HG02884 (cell line): ENCODE results near the gene MTA1.

Experiments
- ATAC-seq: cut with Tn5 transposase; IDR thresholded peaks from one replicate; pipeline ENCODE4 v1.9.1; 2021; ENCODE audit warnings: mild to moderate bottlenecking, moderate library complexity; ENCODE audit not compliant: unreplicated experiment

Gene MTA1

DNA sequence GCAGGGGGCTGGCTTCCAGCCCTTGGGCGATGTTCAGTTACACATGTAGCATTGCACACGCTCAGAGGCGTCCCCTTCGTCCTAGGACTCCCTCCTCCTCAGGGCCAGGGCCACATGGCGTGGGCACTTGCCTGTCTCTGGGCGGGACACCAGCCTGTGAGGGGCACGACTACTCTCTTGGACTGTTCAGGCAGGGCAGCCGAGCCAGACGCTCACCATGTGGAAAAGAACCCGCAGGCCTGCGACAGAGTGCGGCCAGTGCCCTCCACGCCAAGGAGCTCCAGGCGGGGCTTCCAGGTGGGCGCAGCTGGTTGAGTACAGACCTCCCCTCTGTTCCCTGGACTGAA, 20.9 kb downstream of the MTA1 start:
- no peak for ATAC-seq

DNA sequence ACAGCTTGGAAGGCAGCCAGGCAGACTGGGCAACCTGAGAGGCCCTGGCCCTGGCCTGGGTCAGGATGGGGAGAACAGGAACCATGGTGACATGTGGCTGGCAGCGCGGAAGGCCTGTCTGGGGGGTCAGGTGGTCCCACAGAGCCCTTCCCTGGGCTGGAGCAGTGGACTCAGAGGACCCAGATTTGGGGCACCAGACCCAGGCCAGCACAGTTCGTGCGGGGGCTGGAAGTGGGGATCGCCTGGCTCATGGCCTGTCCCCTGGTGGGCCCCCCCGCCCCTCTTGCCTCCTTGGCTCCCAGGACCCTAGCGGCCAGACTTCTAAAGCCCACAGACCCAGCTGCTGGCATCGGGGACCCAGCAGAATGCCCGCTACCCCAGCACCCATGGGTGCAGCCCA, 21.4 kb downstream of the MTA1 start:
- ATAC-seq = no peak

DNA sequence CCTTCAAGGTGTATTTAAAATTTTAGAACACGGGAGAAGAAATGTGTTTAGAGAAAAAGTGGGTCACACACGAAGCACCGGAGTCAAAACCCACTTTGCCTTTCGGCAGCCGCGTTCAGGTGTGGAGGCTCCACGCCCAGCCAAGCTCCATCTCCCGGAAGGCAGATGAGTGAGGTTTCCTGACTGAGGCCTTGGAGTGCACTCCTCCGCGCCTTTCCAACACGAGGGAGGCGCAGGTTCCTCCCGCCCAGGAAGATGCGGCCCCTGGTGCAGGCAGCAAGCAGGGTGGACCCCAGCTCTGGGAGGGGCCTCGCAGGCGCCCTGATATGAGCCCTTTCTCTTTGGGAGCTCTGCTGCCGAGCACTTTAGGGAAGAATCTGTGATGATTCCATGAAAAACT, 22.5 kb downstream of the MTA1 start:
- no peak for ATAC-seq

DNA sequence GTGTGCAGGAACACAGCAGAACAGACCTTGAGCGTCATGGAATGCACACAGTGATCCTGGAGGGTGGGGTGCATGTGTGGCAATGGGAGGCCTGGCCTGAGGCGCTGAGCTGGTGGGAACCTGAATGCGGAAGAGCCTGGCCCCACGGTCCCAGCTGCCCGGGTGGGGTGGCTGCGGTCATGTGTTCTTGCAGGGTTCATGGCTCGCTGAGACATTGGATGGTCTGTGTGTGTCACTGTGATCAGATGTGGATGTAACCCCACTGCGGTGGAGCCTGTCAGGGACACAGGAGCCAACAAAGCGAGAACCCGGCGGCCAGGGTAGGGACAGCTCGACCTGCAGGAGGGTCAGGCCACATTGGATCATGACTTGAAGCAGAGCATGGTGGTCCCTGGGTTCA, 23.2 kb downstream of the MTA1 start:
- no peak for ATAC-seq

DNA sequence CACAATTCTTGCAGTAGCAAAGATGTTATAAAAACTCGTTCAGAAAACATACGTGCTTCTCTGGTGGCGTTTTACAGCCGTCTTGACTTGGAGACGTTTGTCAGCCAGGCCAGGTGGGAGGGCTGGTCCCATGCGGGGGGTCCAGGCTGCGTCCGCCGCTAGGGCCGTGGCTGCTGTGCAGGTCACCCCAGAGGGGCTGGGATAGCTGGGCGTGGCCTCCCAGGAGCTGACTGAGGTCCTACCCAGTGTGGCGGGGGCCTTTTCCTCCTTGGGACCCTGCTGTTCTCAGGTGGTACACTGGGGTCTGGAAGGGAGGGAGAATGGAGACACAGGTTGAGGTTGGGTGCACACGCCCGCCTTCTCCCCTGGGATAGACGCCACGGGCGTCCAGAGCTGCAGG, 25.2 kb downstream of the MTA1 start:
- ATAC-seq = no peak

DNA sequence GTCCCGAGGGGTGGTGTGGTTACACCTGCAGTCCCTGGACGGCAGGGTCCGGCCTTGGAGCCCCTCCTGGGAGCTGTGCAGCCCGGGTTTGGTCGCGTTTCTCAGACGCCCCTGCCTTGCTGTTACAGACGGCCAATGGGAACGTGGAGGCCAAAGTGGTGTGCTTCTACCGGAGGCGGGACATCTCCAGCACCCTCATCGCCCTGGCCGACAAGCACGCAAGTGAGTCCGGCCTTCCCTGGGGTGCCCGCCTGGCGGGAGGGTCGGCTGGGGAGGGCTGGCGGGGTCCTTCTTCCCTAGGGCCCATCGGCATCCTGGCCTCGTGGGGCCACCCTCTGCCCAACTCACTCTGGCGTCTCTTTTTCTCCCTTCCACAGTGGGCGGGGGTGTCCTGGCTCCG, 25.7 kb downstream of the MTA1 start:
- ATAC-seq = no peak

DNA sequence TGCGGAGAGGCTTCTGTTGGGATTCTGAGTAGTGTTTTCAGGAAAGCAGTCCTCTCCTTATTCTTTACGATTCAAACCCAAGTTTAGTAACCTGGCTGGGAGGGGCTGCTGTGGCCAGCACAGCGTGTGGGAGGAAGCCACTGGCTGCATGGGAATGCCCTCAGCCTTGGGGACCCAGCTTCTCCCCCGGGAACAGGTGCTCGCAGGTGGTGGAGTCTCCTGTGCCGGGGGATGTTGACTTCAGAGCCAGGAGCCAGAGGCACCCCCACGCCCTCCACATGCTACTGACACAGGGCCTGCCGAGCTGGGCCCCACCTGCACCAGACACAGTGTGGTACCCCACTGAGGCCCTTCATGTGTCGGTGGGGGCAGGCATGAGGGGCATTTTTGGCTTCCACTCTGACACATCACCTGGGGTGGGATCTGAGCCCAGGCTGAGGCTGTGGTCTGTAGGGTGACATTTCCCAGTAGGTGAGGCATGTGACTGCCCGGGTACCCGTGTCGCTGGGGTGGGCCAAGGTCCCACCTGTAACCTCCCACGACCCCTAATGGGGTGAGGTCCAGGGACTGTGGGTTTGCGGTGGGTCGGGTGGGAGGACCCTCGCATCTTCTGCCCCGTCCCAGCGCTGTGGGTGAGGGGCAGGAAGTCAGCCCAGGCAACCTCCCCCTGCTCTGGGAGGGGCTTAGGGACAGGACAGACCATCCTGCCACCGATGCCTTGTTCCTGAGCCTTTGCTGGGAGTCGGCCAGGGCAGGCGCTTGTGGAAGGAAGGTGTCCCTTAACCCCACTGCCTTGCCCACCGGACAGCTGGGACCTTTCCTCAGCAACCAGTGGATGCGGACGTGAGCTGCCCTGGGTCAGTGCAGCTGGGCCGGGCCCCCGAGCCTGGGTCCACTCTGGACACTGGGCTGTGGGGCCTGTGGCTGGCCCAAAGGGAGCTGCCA, 26.5 kb downstream of the MTA1 start:
- no peak for ATAC-seq

DNA sequence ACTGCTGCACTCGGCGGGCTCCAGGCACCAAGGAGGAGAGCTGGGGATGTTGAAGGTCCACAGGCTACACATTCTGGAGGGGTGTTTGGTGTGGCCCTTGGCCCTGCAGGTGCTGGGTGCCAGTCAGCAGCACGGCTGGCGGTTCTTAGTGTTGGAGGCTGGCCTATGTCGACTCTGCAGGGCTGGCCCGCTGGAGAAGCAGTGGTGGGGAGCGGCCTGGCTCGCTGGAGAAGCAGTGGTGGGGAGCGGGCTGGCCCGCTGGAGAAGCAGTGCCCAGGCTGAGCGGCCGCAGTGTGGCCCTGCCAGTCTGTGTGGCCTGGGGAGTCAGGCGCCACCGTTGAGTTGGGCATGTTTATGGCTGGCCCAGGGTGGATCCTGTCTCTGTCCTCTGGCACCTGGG, 27.3 kb downstream of the MTA1 start:
- no peak for ATAC-seq

DNA sequence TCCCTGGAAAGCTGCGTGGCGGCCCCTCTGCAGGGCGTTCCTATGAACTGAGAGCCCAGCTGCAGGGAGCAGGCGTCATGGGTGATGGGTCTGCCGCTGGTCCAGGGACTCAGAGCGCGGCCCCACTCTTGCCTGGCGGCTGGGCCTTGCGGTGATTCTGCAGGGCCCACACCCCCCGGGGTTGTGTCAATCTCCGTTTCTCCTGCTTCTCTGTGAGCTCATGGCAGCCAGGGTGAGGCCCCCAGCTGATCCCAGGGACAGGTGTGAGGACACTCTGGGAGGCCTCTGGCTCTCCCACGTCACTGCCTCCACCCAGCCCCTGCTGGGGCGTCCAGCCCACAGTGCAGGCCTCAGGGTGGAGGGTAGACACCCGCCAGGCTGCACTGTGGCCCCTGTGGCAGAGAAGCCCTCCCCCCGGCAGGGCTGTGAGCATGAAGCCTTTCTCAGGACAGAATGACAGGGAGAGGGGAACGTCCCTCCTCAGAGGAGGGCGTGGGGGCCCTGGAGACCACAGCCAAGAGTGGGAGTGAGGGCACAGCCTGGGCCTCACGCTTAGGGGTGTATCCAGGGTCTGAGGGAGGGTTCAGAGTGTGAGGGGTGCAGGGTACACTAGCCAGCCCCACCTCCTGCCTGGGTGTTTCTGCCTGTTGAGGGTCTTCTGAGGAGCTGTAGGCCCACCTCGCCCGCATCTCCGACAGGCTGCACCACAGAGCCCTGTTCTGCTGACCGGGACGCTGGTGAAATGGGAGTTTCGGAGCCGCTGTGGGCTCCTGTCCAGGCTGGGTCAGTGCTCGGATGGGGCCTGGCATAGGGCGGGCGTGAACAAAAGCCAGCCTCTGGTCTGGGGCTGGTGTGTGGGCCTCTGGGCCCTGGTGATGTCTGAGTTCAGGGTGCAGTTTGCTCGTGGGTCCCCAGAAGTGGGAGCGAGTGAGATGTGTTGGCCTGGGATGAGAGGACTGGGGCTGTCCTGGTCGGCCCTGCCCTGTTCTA, 28.3 kb downstream of the MTA1 start:
- no peak for ATAC-seq

DNA sequence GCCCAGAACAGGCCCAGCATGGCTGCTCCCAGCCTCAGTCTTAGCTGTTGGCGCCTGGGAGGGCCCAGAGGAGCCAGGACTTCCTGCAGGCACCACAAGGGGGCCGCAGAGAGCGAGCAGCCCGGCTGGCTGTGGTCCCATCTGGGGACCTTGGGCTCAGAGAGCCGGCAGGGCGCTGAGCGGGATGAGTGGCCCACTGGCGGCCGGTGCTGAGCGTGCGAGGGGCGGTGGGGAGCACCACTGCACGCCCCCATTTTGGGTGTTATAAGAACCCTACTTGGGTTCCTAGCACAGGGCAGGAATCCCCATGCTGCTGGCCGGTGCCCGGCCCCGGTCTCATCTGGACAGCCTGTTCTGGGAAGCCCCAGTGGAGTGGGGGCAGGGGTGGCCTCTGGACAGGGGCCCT, 29.1 kb downstream of the MTA1 start:
- ATAC-seq = no peak

DNA sequence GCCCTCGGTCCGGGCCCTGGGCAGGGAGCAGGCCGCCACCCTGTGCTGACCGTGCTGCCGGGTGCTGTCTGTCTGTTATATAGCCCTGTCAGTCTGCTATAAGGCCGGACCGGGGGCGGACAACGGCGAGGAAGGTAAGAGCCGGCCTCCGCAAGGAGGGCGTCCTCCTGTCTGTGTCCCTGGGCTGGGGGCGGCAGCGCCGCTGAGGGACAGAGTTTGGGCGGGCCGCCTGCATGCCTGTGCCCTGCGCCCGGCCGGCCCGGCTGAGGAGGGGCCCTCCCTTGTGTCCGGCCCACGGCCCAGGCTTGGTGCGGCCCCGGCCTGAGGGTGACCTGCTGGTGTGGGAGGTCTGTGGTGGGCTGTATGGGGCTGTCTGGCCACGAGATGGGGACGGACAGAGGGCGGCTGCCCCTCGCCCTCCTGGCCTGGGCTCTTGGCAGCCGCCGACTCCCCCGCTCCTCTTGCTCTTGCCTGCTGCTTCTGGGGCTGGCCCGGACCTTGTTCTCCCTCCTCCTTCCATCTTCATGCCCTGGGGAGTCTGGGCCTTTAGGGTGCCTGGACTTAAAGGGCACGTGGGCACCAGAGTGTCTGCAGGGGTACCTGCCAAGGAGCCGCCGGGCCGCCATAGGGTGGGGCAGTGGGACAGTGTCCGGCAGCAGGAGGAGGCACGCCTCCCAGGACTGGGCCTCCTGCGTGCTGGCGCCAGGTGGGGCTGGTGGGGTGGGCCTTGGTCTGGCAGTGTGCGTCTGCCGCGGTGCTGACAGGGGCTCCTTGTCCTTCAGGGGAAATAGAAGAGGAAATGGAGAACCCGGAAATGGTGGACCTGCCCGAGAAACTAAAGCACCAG, 29.9 kb downstream of the MTA1 start:
- ATAC-seq = no peak

DNA sequence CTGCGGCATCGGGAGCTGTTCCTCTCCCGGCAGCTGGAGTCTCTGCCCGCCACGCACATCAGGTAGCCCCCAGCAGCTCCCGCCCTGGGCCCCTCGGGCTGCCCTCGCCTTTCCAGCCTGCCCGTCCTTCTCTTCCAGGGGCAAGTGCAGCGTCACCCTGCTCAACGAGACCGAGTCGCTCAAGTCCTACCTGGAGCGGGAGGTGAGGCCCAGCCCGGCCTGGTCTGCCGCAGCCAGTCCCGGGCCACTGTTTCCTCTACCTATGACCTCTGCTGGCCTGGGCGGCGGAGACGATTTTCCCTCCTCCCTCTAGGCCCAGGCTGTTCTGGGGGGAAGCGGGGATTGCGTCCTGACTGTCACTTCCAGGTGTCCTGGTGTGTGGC, 30.5 kb downstream of the MTA1 start:
- ATAC-seq = no peak

DNA sequence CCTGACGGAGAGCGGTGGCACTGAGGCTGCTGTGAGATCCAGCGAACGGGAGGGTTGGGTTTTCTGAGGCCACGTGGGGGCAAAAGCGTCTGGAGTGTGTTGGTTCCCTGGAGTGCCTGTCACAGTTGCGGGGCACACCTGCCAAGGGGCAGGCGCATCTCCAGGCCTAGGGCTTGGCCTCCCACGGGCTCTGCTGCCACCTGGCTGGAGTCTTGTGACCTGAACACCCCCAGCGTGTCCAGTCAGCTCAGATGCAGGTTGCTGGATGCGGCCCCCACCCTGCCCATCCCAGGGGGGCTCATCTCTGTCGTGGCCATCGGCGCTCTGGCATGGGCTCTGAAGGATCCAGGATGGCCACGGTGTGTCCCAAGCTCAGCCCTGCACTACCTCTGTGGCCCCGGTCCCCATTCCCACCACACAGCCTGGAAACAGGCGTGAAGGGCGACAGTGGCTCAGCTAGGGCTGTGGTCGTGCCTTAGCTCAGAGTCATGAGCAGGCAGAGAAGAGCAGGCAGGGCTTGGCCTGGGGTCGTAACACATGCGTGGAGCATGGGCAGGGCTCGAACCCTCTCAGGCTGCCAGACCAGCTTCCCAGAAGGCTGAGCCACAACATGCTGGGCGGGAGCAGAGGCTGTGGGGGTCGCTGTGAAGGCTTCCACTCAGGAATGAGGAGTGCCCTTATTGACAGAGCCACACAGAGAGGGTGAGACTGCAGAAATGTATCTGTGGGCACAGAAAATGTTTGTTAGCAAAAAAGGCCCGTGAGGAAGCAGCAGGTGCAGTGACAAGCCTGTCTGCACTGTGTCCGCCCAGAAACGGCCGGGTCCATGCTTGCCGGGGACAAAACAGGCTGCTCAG, 31.5 kb downstream of the MTA1 start:
- ATAC-seq = no peak

DNA sequence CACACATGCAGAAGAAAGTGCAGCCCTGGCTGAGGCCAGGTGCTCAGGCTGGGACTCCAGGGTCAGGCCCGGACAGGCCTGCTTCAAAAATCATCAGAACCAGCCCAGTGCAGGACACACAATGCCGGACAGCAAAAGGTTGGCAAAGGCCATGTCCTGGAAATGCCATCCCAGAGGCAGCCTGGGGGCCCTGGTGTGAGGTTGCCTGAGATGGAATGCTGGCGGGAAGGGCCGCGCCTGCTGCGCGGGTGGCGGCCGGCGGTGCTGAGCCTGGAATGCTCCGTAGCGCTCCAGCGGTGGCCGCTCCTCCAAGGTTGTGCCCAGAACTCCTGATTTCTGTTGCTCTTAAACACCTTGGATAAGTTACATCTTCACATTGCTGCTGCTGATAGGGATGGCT, 33.3 kb downstream of the MTA1 start:
- no peak for ATAC-seq

DNA sequence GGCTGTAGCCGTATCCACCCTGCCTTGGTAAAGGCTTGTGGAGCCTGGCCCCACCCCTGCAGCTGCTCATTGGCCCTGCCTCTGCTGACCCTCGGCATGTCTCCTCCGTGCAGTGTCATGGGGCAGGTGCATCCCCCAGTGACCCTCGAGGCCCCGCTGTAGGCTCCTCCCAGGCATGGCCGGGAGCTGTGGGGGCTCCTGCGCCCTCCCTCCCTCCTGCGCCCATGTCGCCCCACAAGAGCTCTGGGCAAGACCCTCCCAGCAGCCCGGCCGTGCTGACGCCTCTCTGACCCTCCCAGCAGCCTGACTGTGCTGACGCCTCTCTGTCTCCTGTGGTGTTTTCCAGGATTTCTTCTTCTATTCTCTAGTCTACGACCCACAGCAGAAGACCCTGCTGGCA, 34.2 kb downstream of the MTA1 start:
- ATAC-seq = no peak

DNA sequence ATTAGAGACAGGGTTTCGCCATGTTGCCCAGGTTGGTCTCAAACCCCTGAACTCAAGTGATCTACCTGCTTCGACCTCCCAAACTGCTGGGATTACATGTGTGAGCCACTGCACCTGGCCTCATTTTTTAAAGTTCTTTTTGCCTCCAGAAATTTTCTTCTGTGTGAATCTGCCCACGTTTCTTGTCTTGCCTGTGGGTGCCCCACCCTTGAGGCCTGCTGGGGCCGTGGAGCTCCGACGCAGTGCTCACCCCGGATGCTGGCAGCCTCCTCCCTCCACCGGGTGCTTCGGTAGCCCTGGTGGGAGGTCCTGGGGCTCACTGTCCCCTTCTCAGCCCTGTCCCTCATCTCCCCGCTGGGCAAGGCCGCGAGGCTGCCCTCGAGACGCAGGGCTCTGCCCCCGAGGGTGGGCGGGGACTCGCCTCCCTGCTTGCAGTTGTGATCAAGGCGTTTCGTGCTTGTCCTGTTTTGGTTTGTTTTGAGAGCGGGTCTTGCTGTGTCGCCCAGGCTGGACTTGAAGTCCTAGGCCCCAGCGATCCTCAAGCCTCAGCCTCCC, 35.5 kb downstream of the MTA1 start:
- ATAC-seq = no peak

DNA sequence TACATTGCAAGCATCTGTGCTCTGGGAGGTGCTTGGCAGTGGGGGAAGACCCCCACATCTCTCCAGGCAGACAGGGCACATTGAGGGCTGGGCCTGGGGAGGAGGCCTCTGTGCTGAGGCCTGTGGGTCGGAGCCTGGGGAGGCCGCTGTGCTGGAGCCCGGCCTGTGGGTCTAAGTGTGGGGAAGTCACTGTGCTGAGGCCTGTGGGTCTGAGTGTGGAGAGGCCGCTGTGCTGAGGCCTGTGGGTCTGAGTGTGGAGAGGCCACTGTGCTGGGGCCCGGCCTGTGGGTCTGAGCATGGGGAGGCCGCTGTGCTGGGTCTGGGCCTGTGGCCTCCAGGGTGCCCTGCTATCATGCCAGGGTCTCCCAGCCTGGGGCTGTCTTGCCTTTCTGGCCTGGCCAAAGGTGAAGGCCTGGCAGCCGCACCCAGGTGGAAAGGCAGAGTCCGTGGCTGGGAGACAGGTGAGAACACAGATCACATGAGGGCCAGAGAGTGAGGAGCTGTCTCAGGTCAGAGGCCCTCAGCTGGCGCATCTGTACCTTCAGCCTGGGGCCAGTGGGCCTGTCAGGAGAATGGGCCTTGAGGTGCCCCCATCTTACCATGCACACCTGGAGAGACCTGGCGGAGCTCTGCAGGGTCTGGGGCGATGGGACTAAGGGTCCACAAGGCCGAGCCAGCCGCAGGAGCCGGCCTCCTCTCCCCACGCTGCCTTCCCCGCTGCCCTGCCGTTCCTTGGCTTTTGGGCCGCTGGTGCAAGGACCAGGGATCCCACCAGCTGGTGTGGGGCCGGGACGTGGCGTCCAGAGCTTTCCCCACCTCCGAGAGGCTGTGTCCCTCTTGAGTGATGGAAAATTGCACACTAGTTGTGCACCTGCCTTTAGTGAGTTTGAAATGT, 36.4 kb downstream of the MTA1 start:
- no peak for ATAC-seq

DNA sequence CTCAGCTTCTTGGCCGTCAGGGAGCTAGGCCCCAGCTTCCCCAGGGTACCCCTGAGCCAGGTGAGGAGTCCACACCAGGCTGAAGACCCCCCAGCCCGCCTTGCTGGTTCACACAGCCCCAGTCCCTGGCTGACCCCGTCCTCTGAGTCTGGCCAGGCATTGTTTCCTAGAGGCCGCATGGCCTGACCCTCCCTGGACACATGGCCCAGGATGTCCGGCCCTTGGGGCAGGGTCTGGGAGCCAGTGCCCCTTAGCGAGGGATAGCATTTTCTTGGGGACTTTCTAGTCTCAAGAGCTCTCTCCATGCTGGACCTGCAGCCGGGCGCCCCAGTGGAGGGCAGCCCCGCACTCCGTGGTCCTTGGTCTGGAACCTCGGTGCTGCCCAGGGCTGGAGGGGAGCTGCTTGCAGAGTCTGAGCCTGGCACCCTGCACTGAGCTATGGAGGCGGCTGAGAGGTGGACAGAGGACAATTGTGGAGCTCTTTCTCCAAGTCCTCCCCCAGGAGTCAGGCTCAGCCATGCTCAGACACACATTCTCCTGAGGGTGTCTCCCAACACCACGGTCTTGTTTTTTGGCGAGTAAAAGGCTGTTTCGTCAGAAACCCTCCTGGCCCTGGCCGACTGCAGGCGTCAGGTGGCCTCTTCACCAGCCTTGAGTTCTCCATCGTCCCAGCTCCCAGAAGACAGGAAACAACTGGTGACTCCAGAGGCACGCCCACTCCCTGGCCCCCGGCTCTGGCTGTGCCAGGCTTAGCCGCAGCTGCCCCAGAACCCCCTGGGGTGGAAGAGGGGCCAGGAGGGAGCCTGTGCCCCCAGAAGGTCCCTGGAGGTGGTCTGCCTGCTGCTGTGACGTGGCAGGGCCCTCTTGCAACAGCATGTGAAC, 37.4 kb downstream of the MTA1 start:
- no peak for ATAC-seq
